Hair follicular keratinocyte (primary cell): ENCODE measurements around the gene DYRK4. TPM values are rescaled to one million over a fixed set of nuclear protein-coding genes. Genes with fewer than 3 reads are reported as not detected.

Experiments
- total RNA-seq: library from RNA; depleted of rRNA; stranded (reverse); fragments of >200 nt; gene quantifications from 2 replicates; pipeline ENCODE4 v1.2.3, GENCODE V29; 2015

The DYRK4 gene
- total RNA-seq, result 82.9 and 90.1 TPM in 2 replicates

GRCh38 chr12:4562034-4562657 is at the start of gene DYRK4:
Gene DYRK4, plus strand, starts transcription at chr12:4562208. Its CDS starts 38 bp downstream, at chr12:4562246.

GRCh38 chr12:4538207-4539160 is 23.5 kb upstream of the DYRK4 start, which contains the start of gene RAD51AP1:
Gene RAD51AP1, plus strand, starts transcription at chr12:4538890. Its CDS starts 50 bp downstream, at chr12:4538940.

GRCh38 chr12:4648501-4649357 is 86.7 kb downstream of the DYRK4 start, which contains the start of the genes AKAP3 and NDUFA9:
Gene AKAP3, minus strand, starts transcription at chr12:4649051. Its CDS starts 10,855 bp downstream, at chr12:4638196.
Gene NDUFA9, plus strand, starts transcription at chr12:4649114. Its CDS starts 13 bp downstream, at chr12:4649127.

Other genes starting within 250 kb of the DYRK4 start
- 14.9 and 22.9 TPM in 2 replicates for gene TIGAR, start 241.0 kb upstream of the DYRK4 start, total RNA-seq
- gene FGF23, start 182.5 kb upstream of the DYRK4 start, total RNA-seq, result not detected in 2 replicates
- not detected in 2 replicates for gene FGF6, start 116.4 kb upstream of the DYRK4 start, total RNA-seq
- gene RAD51AP1, start 23.3 kb upstream of the DYRK4 start, total RNA-seq, result 10.5 and 30.1 TPM in 2 replicates
- 0.62 and 1.2 TPM in 2 replicates for gene AKAP3, start 86.8 kb downstream of the DYRK4 start, total RNA-seq
- 34.0 and 57.4 TPM in 2 replicates for gene NDUFA9, start 86.9 kb downstream of the DYRK4 start, total RNA-seq
- 0.11 and 0.23 TPM in 2 replicates for gene GALNT8, start 158.2 kb downstream of the DYRK4 start, total RNA-seq